Progenitor cell of endocrine pancreas (in vitro differentiated cells): ENCODE measurements around the gene ANKS1A. TPM values are rescaled to one million over a fixed set of nuclear protein-coding genes. Genes with fewer than 3 reads are reported as not detected.
A peak's percentile ranks its signal among the peaks of the same experiment; 100 is the strongest.

Source experiments
- DNase-seq: peaks from one replicate; pipeline ENCODE4 v3.0.0; 2021; ENCODE audit warnings: low spot score; ENCODE audit not compliant: unreplicated experiment
- H3K27ac Mint-ChIP-seq: 2 replicates; pipeline ENCODE4 v1.8.0; 2021; ENCODE audit warnings: mild to moderate bottlenecking, moderate library complexity, mixed read lengths
- H3K27me3 Mint-ChIP-seq: 2 replicates; pipeline ENCODE4 v1.8.0; 2021; ENCODE audit warnings: mixed read lengths
- H3K36me3 Mint-ChIP-seq: 2 replicates; pipeline ENCODE4 v1.8.0; 2022; ENCODE audit warnings: mixed read lengths; ENCODE audit not compliant: insufficient read depth
- H3K4me1 Mint-ChIP-seq: 2 replicates; pipeline ENCODE4 v1.8.0; 2021; ENCODE audit warnings: low read depth, mixed read lengths
- H3K4me3 Mint-ChIP-seq: 2 replicates; pipeline ENCODE4 v1.8.0; 2021; ENCODE audit warnings: low read depth, mild to moderate bottlenecking, moderate library complexity, mixed read lengths
- H3K9me3 Mint-ChIP-seq: 2 replicates; pipeline ENCODE4 v1.8.0; 2021; ENCODE audit warnings: low read depth, mixed read lengths
- CTCF ChIP-seq: fragments of 200-600 bp; sonication (generic); IDR thresholded peaks from one replicate; pipeline ENCODE4 v1.5.0; 2021; ENCODE audit warnings: antibody characterized with exemption, mild to moderate bottlenecking; ENCODE audit not compliant: unreplicated experiment
- total RNA-seq: library from RNA; stranded (reverse); gene quantifications from 2 replicates; pipeline ENCODE4 v1.2.1, GENCODE V29; 2021

Gene ANKS1A
- total RNA-seq, 1 donor from 2014 or later = 36.4 TPM

DNA sequence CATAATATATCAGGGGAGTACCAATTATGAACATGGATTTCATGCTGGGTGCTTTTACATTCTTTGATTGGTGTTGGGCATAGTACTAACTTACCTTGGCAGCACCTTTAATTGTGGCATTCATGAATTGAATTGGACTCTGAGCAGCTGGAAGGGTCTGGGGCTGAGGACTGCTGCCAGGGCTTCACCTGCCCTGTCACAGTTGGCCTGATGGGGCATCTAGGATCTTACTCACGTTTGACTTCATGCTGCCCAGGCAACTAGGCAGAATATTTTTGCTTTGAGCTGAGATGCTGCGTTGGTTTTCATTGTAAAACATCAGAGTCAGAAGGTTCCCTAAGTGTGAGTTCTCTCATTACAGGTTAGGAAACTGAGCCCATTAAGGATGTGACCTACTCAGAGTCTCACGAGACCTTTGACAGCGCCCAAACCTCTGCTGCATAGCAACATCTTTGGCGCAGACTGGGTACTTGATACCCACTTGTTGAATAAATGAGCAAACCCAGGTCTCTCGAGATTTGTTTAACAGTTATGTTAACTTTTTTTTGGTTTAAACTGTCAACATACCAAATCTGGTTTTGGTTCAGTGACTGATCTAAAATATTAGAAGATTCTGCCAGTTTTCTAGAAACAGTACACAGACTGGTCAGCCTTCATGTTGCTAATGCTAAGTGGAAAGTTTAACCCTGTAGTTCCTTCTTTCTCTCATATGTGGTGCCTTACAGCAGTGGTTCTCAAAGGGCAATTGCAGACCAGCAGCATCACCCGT lies 147.2 kb downstream of the ANKS1A start:
- TF ChIP-seq CTCF = no peak
- no peaks in the 10 kb centered on the region for H3K9me3 Mint-ChIP-seq
- DNase-seq = no peak
- H3K36me3 Mint-ChIP-seq = peaks cover 8% of the 10 kb centered on the region
- H3K4me3 Mint-ChIP-seq = no peak overlapping the region
- peaks cover 17% of the 10 kb centered on the region for H3K4me1 Mint-ChIP-seq
- H3K27ac Mint-ChIP-seq = no peak overlapping the region
- H3K27me3 Mint-ChIP-seq = no peaks in the 10 kb centered on the region

DNA sequence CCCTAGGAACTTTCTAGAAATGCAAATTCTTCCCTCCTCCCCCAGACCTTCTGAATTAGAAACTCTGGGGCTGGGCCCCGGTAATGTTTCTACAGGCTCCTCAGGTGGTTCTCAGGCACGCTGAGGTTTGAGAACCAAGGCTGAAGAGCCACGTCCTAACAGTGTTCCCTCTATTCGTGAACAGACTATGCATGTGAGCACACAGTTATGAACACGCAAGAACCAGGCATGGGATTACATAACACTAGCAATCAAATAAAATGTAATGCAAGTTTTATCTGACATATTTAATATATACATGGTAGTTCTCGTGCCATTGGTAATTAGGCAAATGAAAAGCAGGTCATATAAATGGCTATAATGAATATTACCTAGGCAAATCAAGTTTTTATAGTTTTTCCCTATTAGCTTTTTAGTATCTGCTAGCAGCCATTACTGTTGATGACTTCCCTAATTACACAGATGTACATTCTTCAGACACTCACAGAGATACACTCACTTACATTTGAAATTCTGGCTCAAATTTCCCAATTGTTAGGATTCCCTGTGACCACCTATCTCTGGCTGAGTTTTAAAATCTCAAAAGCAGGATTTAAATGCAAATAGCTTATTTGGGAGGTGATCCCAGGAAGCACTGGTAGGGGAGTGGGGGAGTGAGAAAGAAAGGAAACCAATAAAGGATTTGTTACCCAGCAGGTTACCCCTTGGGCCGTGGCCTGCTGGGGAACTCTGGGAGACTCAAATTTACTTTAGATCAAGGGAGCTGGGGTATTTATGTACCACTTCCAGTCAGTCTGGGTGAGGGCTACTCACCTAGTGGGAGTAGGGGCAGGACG lies 148.0 kb downstream of the ANKS1A start:
- H3K27me3 Mint-ChIP-seq = no peaks in the 10 kb centered on the region

GRCh38 chr6:35037664-35038038 lies 148.6 kb downstream of the ANKS1A start:
- DNase-seq = no peak
- H3K9me3 Mint-ChIP-seq = no peaks in the 10 kb centered on the region
- TF ChIP-seq CTCF = no peak
- peak overlapping the region; percentile 53 for H3K27ac Mint-ChIP-seq
- H3K4me3 Mint-ChIP-seq = no peak overlapping the region
- no peaks in the 10 kb centered on the region for H3K27me3 Mint-ChIP-seq
- peaks cover 8% of the 10 kb centered on the region for H3K36me3 Mint-ChIP-seq
- peaks cover 12% of the 10 kb centered on the region for H3K4me1 Mint-ChIP-seq

More for the DNA sequence above, 148.0 kb downstream of the ANKS1A start:
- H3K36me3 Mint-ChIP-seq = peaks cover 8% of the 10 kb centered on the region
- no peak for TF ChIP-seq CTCF
- no peaks in the 10 kb centered on the region for H3K9me3 Mint-ChIP-seq
- no peak overlapping the region for H3K4me3 Mint-ChIP-seq
- peaks cover 12% of the 10 kb centered on the region for H3K4me1 Mint-ChIP-seq
- DNase-seq = no peak
- H3K27ac Mint-ChIP-seq = no peak overlapping the region

- Mint-ChIP-seq H3K27ac (no peak overlapping the region), H3K36me3 (peaks cover 8% of the 10 kb centered on the region), H3K9me3 (no peaks in the 10 kb centered on the region)
Measured at GRCh38 chr6:35038076-35038475, 149.0 kb downstream of the ANKS1A start.

More at GRCh38 chr6:35038076-35038475, 149.0 kb downstream of the ANKS1A start:
- H3K4me1 Mint-ChIP-seq = peaks cover 15% of the 10 kb centered on the region
- no peaks in the 10 kb centered on the region for H3K27me3 Mint-ChIP-seq
- no peak overlapping the region for H3K4me3 Mint-ChIP-seq
- TF ChIP-seq CTCF = no peak
- DNase-seq = no peak
